HEK293 (cell line): Measurements from ENCODE around the gene RUSF1.

Experiments
- GLI4 ChIP-seq: fragments of 450-650 bp; formaldehyde crosslinking; IDR thresholded peaks from 2 replicates; pipeline ENCODE4 v1.5.1; 2016; ENCODE audit warnings: missing biosample characterization, missing genetic modification characterization
- HOXD13 ChIP-seq: sonication (generic); formaldehyde crosslinking; IDR thresholded peaks from 2 replicates; pipeline ENCODE4 v1.8.0; 2022; ENCODE audit warnings: missing genetic modification reagents, borderline replicate concordance
- KLF7 ChIP-seq: fragments of 450-650 bp; formaldehyde crosslinking; IDR thresholded peaks from 2 replicates; pipeline ENCODE4 v1.5.1; 2016; ENCODE audit warnings: missing biosample characterization, missing genetic modification characterization, borderline replicate concordance
- PRDM1 ChIP-seq: fragments of 450-650 bp; formaldehyde crosslinking; IDR thresholded peaks from 2 replicates; pipeline ENCODE4; 2016; ENCODE audit warnings: missing biosample characterization, missing genetic modification characterization
- SP2 ChIP-seq: fragments of 450-650 bp; formaldehyde crosslinking; IDR thresholded peaks from 2 replicates; pipeline ENCODE4 v1.5.1; 2016; ENCODE audit warnings: missing biosample characterization, missing genetic modification characterization
- SP7 ChIP-seq: fragments of 450-650 bp; formaldehyde crosslinking; IDR thresholded peaks from 2 replicates; pipeline ENCODE4 v1.5.1; 2016; ENCODE audit warnings: missing biosample characterization, missing genetic modification characterization
- TRIM28 ChIP-seq: IDR thresholded peaks from 2 replicates; pipeline ENCODE4 v1.6.1; 2011; ENCODE audit warnings: low read length, control low read depth, borderline replicate concordance
- ZEB2 ChIP-seq: fragments of 450-650 bp; formaldehyde crosslinking; IDR thresholded peaks from 2 replicates; pipeline ENCODE4 v1.5.1; 2016; ENCODE audit warnings: missing biosample characterization, missing genetic modification characterization
- ZNF146 ChIP-seq: fragments of 450-650 bp; formaldehyde crosslinking; IDR thresholded peaks from 2 replicates; pipeline ENCODE4 v1.5.1; 2016; ENCODE audit warnings: missing biosample characterization, missing genetic modification characterization
- ZNF184 ChIP-seq: fragments of 450-650 bp; IDR thresholded peaks from 2 replicates; pipeline ENCODE4 v1.5.1; 2018; ENCODE audit warnings: missing biosample characterization, mild to moderate bottlenecking, missing genetic modification characterization
- ZNF274 ChIP-seq, 2 experiments: fragments of 200-500 bp in 1 of 2; fragments of 450-650 bp in 1 of 2; sonication (Bioruptor generic) in 1 of 2; formaldehyde crosslinking in 1 of 2; IDR thresholded peaks; 2 replicates each; pipeline versions ENCODE4 v1.5.1 to v1.6.1; 2014 to 2016; ENCODE audit warnings: borderline replicate concordance in 1 of 2, inconsistent platforms in 1 of 2, low read length in 1 of 2, missing biosample characterization in 1 of 2, missing genetic modification characterization in 1 of 2
- ZNF398 ChIP-seq: fragments of 450-650 bp; formaldehyde crosslinking; IDR thresholded peaks from 2 replicates; pipeline ENCODE4 v1.5.1; 2017; ENCODE audit warnings: missing biosample characterization, missing genetic modification characterization
- ZNF660 ChIP-seq: fragments of 450-650 bp; IDR thresholded peaks from 2 replicates; pipeline ENCODE4 v1.5.1; 2018; ENCODE audit warnings: missing biosample characterization, mild to moderate bottlenecking, missing genetic modification characterization
- TF ChIP-seq, protein P1 (sequence below): fragments of 450-650 bp; formaldehyde crosslinking; IDR thresholded peaks from 2 replicates; pipeline ENCODE4 v1.5.1; 2016; ENCODE audit warnings: missing biosample characterization, missing genetic modification characterization
- TF ChIP-seq, protein P2 (sequence below): fragments of 450-650 bp; formaldehyde crosslinking; IDR thresholded peaks from 2 replicates; pipeline ENCODE4 v1.5.1; 2016; ENCODE audit warnings: missing biosample characterization, missing genetic modification characterization
- TF ChIP-seq, protein P3 (sequence below): fragments of 450-650 bp; formaldehyde crosslinking; IDR thresholded peaks from 2 replicates; pipeline ENCODE4 v1.5.1; 2017; ENCODE audit warnings: missing biosample characterization, missing genetic modification characterization
- TF ChIP-seq, protein P4 (sequence below): fragments of 450-650 bp; formaldehyde crosslinking; IDR thresholded peaks from 2 replicates; pipeline ENCODE4 v1.5.1; 2016; ENCODE audit warnings: missing biosample characterization, missing genetic modification characterization
- TF ChIP-seq, protein P5 (sequence below): fragments of 450-650 bp; formaldehyde crosslinking; IDR thresholded peaks from 2 replicates; pipeline ENCODE4 v1.5.1; 2016; ENCODE audit warnings: missing biosample characterization, missing genetic modification characterization, low read depth
- TF ChIP-seq, protein P6 (sequence below): fragments of 450-650 bp; formaldehyde crosslinking; IDR thresholded peaks from 2 replicates; pipeline ENCODE4 v1.5.1; 2017; ENCODE audit warnings: missing biosample characterization, mild to moderate bottlenecking, missing genetic modification characterization, moderate library complexity
- TF ChIP-seq, protein P7 (sequence below): fragments of 450-650 bp; formaldehyde crosslinking; IDR thresholded peaks from 2 replicates; pipeline ENCODE4 v1.5.1; 2016; ENCODE audit warnings: missing biosample characterization, missing genetic modification characterization
- TF ChIP-seq, protein P8 (sequence below): fragments of 450-650 bp; formaldehyde crosslinking; IDR thresholded peaks from 2 replicates; pipeline ENCODE4 v1.5.0; 2017; ENCODE audit warnings: missing biosample characterization, missing genetic modification characterization, borderline replicate concordance

RUSF1 gene

DNA sequence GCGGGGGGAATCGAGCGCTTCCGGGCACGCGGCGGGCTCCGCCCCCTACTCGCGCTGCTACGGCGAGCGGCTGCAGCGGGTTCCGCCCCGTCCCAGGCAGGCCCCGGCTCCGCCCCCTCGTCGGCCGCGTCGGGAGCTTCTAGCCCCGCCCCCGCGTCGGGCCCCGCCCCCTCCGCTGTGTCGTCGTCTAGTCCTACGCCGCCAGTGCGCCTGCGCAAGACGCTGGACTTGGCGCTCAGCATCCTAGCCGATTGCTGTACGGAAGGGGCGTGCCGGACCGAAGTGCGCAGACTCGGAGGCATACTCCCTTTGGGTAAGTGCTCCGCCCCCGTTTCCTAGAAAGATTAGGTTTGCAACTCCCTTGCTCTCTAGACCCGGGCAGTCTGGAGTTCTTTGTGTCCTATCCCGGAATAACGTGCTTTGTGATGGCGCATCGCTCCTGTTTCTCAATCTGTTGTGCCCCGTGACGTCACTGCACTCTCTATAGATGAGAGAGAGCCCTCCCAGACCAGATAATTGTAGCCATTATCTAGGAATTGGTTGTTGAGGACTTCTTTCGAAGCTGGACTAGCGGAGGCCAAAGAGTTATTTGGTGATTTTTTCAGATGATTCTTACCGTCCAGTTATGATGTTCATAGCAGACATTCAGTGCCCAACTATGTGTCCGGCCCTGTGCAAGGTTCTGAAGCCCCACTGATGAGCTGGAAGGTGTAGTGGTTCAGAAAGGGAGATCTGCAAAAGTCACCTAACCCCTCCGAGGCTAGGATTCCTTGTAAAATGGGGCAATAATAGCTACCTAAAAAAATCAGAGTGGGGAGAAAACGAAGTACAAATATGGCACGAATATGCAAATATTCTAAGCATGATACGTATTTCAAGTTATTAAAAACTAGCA, 48.3 kb downstream of the RUSF1 start (continued):
- TF ChIP-seq, protein P1, sequence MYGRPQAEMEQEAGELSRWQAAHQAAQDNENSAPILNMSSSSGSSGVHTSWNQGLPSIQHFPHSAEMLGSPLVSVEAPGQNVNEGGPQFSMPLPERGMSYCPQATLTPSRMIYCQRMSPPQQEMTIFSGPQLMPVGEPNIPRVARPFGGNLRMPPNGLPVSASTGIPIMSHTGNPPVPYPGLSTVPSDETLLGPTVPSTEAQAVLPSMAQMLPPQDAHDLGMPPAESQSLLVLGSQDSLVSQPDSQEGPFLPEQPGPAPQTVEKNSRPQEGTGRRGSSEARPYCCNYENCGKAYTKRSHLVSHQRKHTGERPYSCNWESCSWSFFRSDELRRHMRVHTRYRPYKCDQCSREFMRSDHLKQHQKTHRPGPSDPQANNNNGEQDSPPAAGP (tag by site-specific recombination), result no peak
- TF ChIP-seq PRDM1 (no peak), ZNF146 (no peak), SP7 (tag by site-specific recombination) (peak; percentile 6), ZNF660 (tag by site-specific recombination) (0 out of 2 replicates have a peak, but pooled peaks have one; percentile 8), ZNF398 (tag by site-specific recombination) (0 out of 2 replicates have a peak, but pooled peaks have one; percentile 8), KLF7 (tag by site-specific recombination) (no peak), ZEB2 (tag by site-specific recombination) (peak; percentile 60; the same call in 1 of the 2 replicates), TRIM28 (no peak), SP2 (peak; percentile 2), ZNF184 (tag by site-specific recombination) (peak; percentile 46; the same call in 1 of the 2 replicates), HOXD13 (no peak), ZNF274 (IDR thresholded peaks at IDR 0.05; ENCODE audit: low read length) (no peak), ZNF274 (tag by site-specific recombination; IDR thresholded peaks at IDR 0.05; ENCODE audit: borderline replicate concordance) (no peak), GLI4 (tag by site-specific recombination) (no peak)
- TF ChIP-seq, protein P2, sequence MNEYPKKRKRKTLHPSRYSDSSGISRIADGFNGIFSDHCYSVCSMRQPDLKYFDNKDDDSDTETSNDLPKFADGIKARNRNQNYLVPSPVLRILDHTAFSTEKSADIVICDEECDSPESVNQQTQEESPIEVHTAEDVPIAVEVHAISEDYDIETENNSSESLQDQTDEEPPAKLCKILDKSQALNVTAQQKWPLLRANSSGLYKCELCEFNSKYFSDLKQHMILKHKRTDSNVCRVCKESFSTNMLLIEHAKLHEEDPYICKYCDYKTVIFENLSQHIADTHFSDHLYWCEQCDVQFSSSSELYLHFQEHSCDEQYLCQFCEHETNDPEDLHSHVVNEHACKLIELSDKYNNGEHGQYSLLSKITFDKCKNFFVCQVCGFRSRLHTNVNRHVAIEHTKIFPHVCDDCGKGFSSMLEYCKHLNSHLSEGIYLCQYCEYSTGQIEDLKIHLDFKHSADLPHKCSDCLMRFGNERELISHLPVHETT (tag by site-specific recombination), result no peak
- TF ChIP-seq, protein P3, sequence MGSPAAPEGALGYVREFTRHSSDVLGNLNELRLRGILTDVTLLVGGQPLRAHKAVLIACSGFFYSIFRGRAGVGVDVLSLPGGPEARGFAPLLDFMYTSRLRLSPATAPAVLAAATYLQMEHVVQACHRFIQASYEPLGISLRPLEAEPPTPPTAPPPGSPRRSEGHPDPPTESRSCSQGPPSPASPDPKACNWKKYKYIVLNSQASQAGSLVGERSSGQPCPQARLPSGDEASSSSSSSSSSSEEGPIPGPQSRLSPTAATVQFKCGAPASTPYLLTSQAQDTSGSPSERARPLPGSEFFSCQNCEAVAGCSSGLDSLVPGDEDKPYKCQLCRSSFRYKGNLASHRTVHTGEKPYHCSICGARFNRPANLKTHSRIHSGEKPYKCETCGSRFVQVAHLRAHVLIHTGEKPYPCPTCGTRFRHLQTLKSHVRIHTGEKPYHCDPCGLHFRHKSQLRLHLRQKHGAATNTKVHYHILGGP (tag by site-specific recombination), result peak; percentile 99
- TF ChIP-seq, protein P4, sequence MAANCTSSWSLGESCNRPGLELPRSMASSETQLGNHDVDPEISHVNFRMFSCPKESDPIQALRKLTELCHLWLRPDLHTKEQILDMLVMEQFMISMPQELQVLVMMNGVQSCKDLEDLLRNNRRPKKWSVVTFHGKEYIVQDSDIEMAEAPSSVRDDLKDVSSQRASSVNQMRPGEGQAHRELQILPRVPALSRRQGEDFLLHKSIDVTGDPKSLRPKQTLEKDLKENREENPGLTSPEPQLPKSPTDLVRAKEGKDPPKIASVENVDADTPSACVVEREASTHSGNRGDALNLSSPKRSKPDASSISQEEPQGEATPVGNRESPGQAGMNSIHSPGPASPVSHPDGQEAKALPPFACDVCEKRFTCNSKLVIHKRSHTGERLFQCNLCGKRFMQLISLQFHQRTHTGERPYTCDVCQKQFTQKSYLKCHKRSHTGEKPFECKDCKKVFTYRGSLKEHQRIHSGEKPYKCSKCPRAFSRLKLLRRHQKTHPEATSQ (tag by site-specific recombination), result no peak
- TF ChIP-seq, protein P5, sequence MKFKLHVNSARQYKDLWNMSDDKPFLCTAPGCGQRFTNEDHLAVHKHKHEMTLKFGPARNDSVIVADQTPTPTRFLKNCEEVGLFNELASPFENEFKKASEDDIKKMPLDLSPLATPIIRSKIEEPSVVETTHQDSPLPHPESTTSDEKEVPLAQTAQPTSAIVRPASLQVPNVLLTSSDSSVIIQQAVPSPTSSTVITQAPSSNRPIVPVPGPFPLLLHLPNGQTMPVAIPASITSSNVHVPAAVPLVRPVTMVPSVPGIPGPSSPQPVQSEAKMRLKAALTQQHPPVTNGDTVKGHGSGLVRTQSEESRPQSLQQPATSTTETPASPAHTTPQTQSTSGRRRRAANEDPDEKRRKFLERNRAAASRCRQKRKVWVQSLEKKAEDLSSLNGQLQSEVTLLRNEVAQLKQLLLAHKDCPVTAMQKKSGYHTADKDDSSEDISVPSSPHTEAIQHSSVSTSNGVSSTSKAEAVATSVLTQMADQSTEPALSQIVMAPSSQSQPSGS (tag by site-specific recombination), result peak; percentile 90
- TF ChIP-seq, protein P6, sequence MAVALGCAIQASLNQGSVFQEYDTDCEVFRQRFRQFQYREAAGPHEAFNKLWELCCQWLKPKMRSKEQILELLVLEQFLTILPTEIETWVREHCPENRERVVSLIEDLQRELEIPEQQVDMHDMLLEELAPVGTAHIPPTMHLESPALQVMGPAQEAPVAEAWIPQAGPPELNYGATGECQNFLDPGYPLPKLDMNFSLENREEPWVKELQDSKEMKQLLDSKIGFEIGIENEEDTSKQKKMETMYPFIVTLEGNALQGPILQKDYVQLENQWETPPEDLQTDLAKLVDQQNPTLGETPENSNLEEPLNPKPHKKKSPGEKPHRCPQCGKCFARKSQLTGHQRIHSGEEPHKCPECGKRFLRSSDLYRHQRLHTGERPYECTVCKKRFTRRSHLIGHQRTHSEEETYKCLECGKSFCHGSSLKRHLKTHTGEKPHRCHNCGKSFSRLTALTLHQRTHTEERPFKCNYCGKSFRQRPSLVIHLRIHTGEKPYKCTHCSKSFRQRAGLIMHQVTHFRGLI, result no peak
- TF ChIP-seq, protein P7, sequence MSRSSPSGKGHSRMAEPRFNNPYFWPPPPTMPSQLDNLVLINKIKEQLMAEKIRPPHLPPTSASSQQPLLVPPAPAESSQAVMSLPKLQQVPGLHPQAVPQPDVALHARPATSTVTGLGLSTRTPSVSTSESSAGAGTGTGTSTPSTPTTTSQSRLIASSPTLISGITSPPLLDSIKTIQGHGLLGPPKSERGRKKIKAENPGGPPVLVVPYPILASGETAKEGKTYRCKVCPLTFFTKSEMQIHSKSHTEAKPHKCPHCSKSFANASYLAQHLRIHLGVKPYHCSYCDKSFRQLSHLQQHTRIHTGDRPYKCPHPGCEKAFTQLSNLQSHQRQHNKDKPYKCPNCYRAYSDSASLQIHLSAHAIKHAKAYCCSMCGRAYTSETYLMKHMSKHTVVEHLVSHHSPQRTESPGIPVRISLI (tag by site-specific recombination), result no peak
- TF ChIP-seq, protein P8, sequence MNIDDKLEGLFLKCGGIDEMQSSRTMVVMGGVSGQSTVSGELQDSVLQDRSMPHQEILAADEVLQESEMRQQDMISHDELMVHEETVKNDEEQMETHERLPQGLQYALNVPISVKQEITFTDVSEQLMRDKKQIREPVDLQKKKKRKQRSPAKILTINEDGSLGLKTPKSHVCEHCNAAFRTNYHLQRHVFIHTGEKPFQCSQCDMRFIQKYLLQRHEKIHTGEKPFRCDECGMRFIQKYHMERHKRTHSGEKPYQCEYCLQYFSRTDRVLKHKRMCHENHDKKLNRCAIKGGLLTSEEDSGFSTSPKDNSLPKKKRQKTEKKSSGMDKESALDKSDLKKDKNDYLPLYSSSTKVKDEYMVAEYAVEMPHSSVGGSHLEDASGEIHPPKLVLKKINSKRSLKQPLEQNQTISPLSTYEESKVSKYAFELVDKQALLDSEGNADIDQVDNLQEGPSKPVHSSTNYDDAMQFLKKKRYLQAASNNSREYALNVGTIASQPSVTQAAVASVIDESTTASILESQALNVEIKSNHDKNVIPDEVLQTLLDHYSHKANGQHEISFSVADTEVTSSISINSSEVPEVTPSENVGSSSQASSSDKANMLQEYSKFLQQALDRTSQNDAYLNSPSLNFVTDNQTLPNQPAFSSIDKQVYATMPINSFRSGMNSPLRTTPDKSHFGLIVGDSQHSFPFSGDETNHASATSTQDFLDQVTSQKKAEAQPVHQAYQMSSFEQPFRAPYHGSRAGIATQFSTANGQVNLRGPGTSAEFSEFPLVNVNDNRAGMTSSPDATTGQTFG, result no peak
